Suprapubic skin (tissue), 4 donors: Measurements from ENCODE around the gene IRGQ. TPM values are rescaled to one million over a fixed set of nuclear protein-coding genes. Genes with fewer than 3 reads are reported as not detected.

Source experiments
- DNase-seq, 2 donors: peaks; one replicate each; pipeline ENCODE4 v3.0.0-alpha.2; 2019; ENCODE audit warnings: low spot score in 2 of 2
- H3K27ac ChIP-seq: fragments of 200-600 bp; sonication (generic); one replicate; pipeline ENCODE4 v1.5.1; 2019
- H3K27me3 ChIP-seq: fragments of 200-600 bp; sonication (generic); one replicate; pipeline ENCODE4 v1.5.1; 2019
- H3K36me3 ChIP-seq: fragments of 200-600 bp; sonication (generic); one replicate; pipeline ENCODE4 v1.5.1; 2019
- H3K4me1 ChIP-seq: fragments of 200-600 bp; sonication (generic); one replicate; pipeline ENCODE4 v1.5.1; 2019
- H3K4me3 ChIP-seq: fragments of 200-600 bp; sonication (generic); one replicate; pipeline ENCODE4 v1.5.1; 2019; ENCODE audit warnings: mild to moderate bottlenecking
- H3K9me3 ChIP-seq: fragments of 200-600 bp; sonication (generic); one replicate; pipeline ENCODE4 v1.5.1; 2019
- EP300 ChIP-seq: sonication (generic); formaldehyde crosslinking; IDR thresholded peaks from one replicate; pipeline ENCODE4 v1.6.1; 2017; ENCODE audit warnings: antibody characterized with exemption
- POLR2A ChIP-seq, 2 donors: fragments of 450-650 bp; IDR thresholded peaks; one replicate each; pipeline ENCODE4 v1.6.1; 2017; ENCODE audit warnings: antibody characterized with exemption in 2 of 2, mild to moderate bottlenecking in 2 of 2, moderate library complexity in 2 of 2
- POLR2AphosphoS5 ChIP-seq, 3 donors: sonication (generic); formaldehyde crosslinking; IDR thresholded peaks; one replicate each; pipeline ENCODE4 v1.6.1; 2017; ENCODE audit warnings: antibody characterized with exemption in 3 of 3
- WGBS: methylation state at CpG from one replicate; pipeline ENCODE4 v1.1.5; 2018; 5-methylcytosine and 5-hydroxymethylcytosine counted together
- total RNA-seq, 4 donors: library from RNA; depleted of rRNA; stranded (reverse); fragments of >200 nt; gene quantifications; one replicate each; pipeline ENCODE4 v1.1.0, GENCODE V29; 2016
- TF ChIP-seq, protein P1 (sequence below), 2 donors: fragments of 200-600 bp in 1 of 2; fragments of 450-650 bp in 1 of 2; sonication (generic) in 1 of 2; IDR thresholded peaks; one replicate each; pipeline ENCODE4 v1.5.1; 2016 to 2019; ENCODE audit warnings: antibody characterized with exemption in 2 of 2, mild to moderate bottlenecking in 1 of 2, moderate library complexity in 1 of 2

The IRGQ gene
- total RNA-seq, 4 donors from 2014 or later: 17.2 to 24.7 (median 19.9) TPM

DNA sequence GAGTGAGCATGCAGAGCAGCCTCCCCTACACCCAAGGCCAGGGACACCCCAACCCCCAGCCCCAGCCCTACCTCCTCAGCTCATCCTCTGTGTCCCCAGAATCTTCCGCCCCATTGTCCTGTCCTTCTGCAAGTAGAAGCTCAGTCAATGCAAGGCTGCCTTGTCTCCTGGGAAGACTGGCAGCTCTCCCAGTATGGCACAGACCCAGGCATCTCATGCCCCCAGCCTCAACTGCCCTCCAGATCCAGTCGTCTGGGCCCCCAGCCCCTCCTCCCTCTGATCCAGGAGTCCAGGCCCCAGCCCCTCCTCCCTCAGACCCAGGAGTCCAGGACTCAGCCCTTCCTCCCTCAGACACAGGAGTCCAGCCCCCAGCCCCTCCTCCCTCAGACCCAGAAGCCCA, 50.0 kb downstream of the IRGQ start:
- H3K4me3 ChIP-seq: no peak overlapping the region
- DNase-seq: no peak
- H3K36me3 ChIP-seq: peaks cover 78% of the 10 kb centered on the region
- H3K27me3 ChIP-seq: no peaks in the 10 kb centered on the region
- 100% methylated on average over 1 of the region's 2 CpGs for WGBS
- H3K27ac ChIP-seq: no peak overlapping the region
- no peaks in the 10 kb centered on the region for H3K9me3 ChIP-seq
- H3K4me1 ChIP-seq: no peaks in the 10 kb centered on the region
- TF ChIP-seq EP300: no peak
- TF ChIP-seq, protein P1, sequence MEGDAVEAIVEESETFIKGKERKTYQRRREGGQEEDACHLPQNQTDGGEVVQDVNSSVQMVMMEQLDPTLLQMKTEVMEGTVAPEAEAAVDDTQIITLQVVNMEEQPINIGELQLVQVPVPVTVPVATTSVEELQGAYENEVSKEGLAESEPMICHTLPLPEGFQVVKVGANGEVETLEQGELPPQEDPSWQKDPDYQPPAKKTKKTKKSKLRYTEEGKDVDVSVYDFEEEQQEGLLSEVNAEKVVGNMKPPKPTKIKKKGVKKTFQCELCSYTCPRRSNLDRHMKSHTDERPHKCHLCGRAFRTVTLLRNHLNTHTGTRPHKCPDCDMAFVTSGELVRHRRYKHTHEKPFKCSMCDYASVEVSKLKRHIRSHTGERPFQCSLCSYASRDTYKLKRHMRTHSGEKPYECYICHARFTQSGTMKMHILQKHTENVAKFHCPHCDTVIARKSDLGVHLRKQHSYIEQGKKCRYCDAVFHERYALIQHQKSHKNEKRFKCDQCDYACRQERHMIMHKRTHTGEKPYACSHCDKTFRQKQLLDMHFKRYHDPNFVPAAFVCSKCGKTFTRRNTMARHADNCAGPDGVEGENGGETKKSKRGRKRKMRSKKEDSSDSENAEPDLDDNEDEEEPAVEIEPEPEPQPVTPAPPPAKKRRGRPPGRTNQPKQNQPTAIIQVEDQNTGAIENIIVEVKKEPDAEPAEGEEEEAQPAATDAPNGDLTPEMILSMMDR (IDR thresholded peaks at IDR 0.05): no peak
- no peak for TF ChIP-seq POLR2AphosphoS5 (IDR thresholded peaks at IDR 0.05)
- no peak for TF ChIP-seq POLR2A (IDR thresholded peaks at IDR 0.05)

GRCh38 chr19:43545276-43545675, 50.7 kb downstream of the IRGQ start:
- Histone ChIP-seq H3K27ac (no peak overlapping the region), H3K36me3 (peaks cover 78% of the 10 kb centered on the region), H3K9me3 (no peaks in the 10 kb centered on the region), H3K4me3 (no peak overlapping the region), H3K4me1 (no peaks in the 10 kb centered on the region), H3K27me3 (no peaks in the 10 kb centered on the region)
- WGBS: 85% methylated on average over 5 of the region's 5 CpGs
- no peak for TF ChIP-seq POLR2AphosphoS5 (IDR thresholded peaks at IDR 0.05)
- no peak for TF ChIP-seq EP300
- TF ChIP-seq, protein P1 (IDR thresholded peaks at IDR 0.05): no peak
- TF ChIP-seq POLR2A (IDR thresholded peaks at IDR 0.05): no peak
- no peak for DNase-seq

DNA sequence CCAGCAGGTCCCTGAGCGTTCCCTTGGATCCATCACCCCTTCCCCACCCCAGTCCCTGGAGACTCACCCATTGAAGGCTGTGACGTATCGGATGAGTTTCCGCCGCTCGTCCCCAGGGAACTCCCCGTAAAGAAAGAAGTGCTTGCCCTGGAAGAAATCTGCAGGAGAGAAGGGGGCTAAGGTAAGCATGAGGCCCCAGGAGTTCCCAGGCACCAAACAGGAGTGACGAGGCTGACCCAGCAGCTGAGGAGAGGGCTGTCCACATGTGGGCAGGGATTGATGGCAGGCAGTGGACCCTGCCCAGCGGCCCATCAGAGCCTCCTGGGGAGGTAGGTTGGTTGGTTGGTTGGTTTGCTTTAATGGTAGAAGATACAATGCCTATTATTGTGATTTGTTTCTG, 51.9 kb downstream of the IRGQ start:
- H3K36me3 ChIP-seq: peaks cover 78% of the 10 kb centered on the region

GRCh38 chr19:43541920-43542650, 53.8 kb downstream of the IRGQ start:
- H3K4me3 ChIP-seq: no peak overlapping the region
- no peak for DNase-seq
- H3K27me3 ChIP-seq: no peaks in the 10 kb centered on the region
- TF ChIP-seq POLR2AphosphoS5 (IDR thresholded peaks at IDR 0.05): no peak
- no peak for TF ChIP-seq EP300
- no peak for TF ChIP-seq POLR2A (IDR thresholded peaks at IDR 0.05)
- TF ChIP-seq, protein P1 (IDR thresholded peaks at IDR 0.05): no peak
- WGBS: 95% methylated on average over 5 of the region's 5 CpGs
- no peak overlapping the region for H3K27ac ChIP-seq
- no peaks in the 10 kb centered on the region for H3K4me1 ChIP-seq
- H3K36me3 ChIP-seq: peaks cover 94% of the 10 kb centered on the region
- H3K9me3 ChIP-seq: no peaks in the 10 kb centered on the region

More for the DNA sequence above, 51.9 kb downstream of the IRGQ start:
- no peaks in the 10 kb centered on the region for H3K4me1 ChIP-seq
- no peak overlapping the region for H3K27ac ChIP-seq
- H3K4me3 ChIP-seq: no peak overlapping the region
- no peaks in the 10 kb centered on the region for H3K9me3 ChIP-seq
- no peak for DNase-seq
- H3K27me3 ChIP-seq: no peaks in the 10 kb centered on the region
- TF ChIP-seq POLR2A (IDR thresholded peaks at IDR 0.05) (no peak), EP300 (no peak), POLR2AphosphoS5 (IDR thresholded peaks at IDR 0.05) (no peak)
- TF ChIP-seq, protein P1 (IDR thresholded peaks at IDR 0.05): no peak
- 96% methylated on average over 8 of the region's 9 CpGs for WGBS

DNA sequence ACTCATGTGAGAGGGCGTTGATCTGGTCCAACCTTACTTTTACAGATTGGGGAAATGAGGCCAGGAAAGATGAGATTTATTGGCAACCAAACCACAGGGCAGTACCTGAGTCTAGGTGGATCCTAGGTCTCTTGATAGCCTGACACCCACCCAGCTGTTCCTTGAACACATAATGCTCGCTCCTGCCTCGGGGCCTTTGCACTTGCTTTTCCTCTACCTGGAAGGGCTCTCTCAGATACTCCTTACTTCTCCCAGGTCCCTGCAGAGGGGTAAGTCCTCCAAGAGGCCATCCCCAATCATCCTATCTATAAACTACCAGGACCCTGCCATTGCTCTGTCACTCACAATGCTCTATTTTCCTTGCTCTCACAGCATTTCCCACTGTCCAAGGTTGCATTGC, 55.6 kb downstream of the IRGQ start:
- no peaks in the 10 kb centered on the region for H3K9me3 ChIP-seq
- H3K4me1 ChIP-seq: peaks cover 3% of the 10 kb centered on the region
- no peak overlapping the region for H3K4me3 ChIP-seq
- no peak for DNase-seq
- H3K27me3 ChIP-seq: no peaks in the 10 kb centered on the region
- no peak overlapping the region for H3K27ac ChIP-seq
- 100% methylated on average over 3 of the region's 3 CpGs for WGBS
- H3K36me3 ChIP-seq: peaks cover 81% of the 10 kb centered on the region
- TF ChIP-seq, protein P1 (IDR thresholded peaks at IDR 0.05): no peak
- TF ChIP-seq POLR2AphosphoS5 (IDR thresholded peaks at IDR 0.05): no peak
- TF ChIP-seq EP300: no peak
- no peak for TF ChIP-seq POLR2A (IDR thresholded peaks at IDR 0.05)
